22Rv1 (cell line): ENCODE results near the gene FGF3.

Experiments
- H3K27ac ChIP-seq: fragments of 450-650 bp; 2 replicates; pipeline ENCODE4 v1.5.1; 2017
- CTCF ChIP-seq: fragments of 450-650 bp; IDR thresholded peaks from 2 replicates; pipeline ENCODE4 v1.5.1; 2017; ENCODE audit warnings: mild to moderate bottlenecking
- ZFX ChIP-seq: fragments of 450-650 bp; IDR thresholded peaks from 2 replicates; pipeline ENCODE4 v1.6.1; 2017; ENCODE audit warnings: antibody characterized with exemption, borderline replicate concordance

The FGF3 gene

DNA sequence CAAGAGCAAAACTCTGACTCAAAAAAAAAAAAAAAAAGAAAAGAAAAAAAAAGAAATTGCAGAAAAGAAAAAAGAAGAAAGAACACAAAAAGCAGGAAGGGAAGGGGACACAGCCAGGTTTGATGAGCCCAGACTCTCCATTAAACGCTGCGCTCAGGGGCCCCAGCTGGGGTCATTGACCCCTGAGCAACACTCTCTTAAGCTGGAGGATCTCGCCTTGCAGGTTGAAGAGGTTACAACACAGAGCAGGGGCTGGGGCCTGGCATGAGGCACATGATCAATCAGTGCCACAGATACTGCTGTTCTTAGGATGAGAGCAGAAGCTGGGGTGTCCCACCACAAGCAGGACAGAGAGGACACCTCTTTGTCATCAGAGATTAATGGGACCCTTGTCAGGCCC lies 7.8 kb downstream of the FGF3 start:
- TF ChIP-seq CTCF (no peak), ZFX (no peak)
- H3K27ac ChIP-seq, result no peak overlapping the region

GRCh38 chr11:69810289-69811118 lies 8.7 kb downstream of the FGF3 start:
- TF ChIP-seq ZFX (no peak), CTCF (no peak)
- H3K27ac ChIP-seq, result no peak overlapping the region

GRCh38 chr11:69808667-69809086 lies 10.5 kb downstream of the FGF3 start:
- H3K27ac ChIP-seq, result no peak overlapping the region
- TF ChIP-seq CTCF (no peak), ZFX (no peak)

DNA sequence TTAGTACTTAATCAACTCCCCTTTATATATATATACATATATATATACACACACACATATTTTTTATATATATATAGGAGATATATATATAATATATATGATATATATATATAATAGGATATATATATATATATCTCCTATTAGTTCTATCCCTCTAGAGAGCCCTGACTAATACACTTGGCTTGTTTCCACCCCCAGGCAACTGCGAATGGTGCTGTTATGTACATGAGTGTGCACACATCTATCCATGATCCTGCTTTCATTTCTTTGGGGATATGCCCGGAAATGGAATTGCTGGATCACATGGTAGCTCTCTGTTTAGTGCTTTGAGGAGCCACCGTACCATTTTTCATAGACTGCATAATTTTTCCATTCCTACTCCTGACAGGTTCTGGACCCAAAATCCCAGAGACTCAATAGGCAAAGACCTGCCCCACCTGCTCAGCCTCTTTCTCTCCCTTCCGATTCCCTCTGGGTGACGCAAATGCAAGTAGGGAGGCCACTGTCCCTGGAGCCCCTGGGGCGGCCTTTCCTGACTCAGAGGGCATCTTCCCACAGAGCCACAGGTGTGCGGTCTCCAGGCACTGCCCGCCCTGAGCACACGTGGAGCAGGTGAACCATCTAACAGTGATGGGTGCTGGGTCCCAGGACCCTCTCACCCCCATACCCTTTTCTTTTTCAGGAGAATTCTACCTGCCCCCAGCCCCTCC lies 12.0 kb downstream of the FGF3 start:
- TF ChIP-seq ZFX (no peak), CTCF (no peak)
- H3K27ac ChIP-seq, result no peak overlapping the region

DNA sequence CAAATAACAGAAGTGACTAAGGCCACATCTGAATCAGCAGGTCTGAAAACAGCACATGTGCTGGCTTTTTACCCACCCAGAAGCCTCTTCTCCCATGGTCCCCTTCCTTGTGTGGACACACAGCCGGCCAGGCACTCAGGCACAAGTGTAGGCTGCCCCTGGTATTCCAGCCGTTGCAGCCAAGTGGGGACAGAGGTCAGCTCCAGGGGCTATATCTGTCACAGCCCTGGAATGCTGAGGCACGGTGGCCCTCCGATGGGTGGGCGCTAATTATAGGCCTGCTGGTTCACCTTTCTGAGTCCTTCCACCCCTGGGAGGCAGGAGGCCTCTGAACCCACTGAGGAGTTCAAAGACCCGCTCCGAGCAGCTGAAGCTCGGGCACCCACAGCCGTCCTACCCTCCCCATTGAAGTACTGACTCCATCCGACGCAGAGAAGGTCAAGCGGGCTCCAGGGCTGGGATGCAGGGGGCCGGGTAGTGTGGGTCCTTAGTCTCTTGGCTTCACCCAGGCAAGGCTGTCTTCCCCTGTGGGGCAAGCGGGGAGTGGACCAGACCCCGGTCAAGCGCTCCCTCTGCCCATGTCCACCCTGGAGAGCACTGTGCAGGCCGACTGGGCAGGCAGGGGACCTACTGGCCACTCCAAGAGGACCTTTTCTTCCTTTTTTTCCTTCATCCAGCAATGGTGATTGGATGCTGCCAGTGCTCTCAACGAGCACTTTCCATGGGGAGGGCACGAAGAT lies 14.3 kb downstream of the FGF3 start:
- H3K27ac ChIP-seq, result no peak overlapping the region
- TF ChIP-seq CTCF (no peak), ZFX (no peak)

DNA sequence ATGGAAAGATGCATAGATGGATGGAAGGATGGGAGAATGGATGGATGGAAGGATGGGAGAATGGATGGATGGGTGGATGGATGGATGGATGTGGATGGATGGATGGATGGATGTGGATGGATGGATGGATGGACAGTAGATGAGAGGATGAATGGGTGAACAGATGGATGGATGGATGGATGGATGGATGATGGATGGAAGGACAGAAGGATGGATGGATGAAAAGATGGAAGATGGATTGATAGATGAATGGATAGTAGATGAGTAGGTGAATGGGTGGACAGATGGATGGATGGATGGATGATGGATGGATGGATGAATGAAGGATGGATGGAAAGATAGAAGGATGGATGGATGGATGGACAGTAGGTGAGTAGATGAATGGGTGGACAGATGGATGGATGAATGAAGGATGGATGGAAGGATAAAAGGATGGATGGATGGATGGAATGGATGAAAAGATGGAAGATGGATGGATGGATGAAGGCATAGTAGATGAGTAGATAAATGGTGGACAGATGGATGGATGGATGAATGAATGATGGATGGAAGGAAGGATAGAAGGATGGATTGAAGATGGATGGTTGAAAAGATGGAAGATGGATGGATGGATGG lies 15.5 kb downstream of the FGF3 start:
- TF ChIP-seq CTCF (no peak), ZFX (no peak)
- no peak overlapping the region for H3K27ac ChIP-seq
